ENCODE results near the gene MOB2.
"Not testable (repeated sequence)": the region's sequence is repeated elsewhere in the genome, so short reads cannot be mapped to it uniquely, and the experiment has no call there.

MOB2 gene

GRCh38 chr11:1439341-1439740 lies 47.2 kb downstream of the MOB2 start:
- no peak for DNase-seq

GRCh38 chr11:1438967-1439330 lies 47.6 kb downstream of the MOB2 start:
- DNase-seq, result no peak

GRCh38 chr11:1438261-1438966 lies 48.2 kb downstream of the MOB2 start:
- no peak for DNase-seq

- DNase-seq, result no peak
Observed at GRCh38 chr11:1437500-1437899, 49.1 kb downstream of the MOB2 start.

- DNase-seq, result no peak
Observed at GRCh38 chr11:1436468-1437039, 50.0 kb downstream of the MOB2 start.

- no peak for DNase-seq
Observed at GRCh38 chr11:1435820-1436467, 50.6 kb downstream of the MOB2 start.

- DNase-seq, result not testable (repeated sequence)
Observed at GRCh38 chr11:1435479-1435819, 51.1 kb downstream of the MOB2 start.

- DNase-seq, result no peak
Observed at GRCh38 chr11:1433977-1434640, 52.5 kb downstream of the MOB2 start.

GRCh38 chr11:1433568-1433967 lies 53.0 kb downstream of the MOB2 start:
- no peak for DNase-seq

- no peak for DNase-seq
Observed at GRCh38 chr11:1428762-1429316, 57.7 kb downstream of the MOB2 start.

- DNase-seq, result no peak
Observed at GRCh38 chr11:1425439-1425838, 61.1 kb downstream of the MOB2 start.

GRCh38 chr11:1425006-1425405 lies 61.6 kb downstream of the MOB2 start:
- DNase-seq, result no peak

GRCh38 chr11:1423406-1423805 lies 63.2 kb downstream of the MOB2 start:
- DNase-seq, result not testable (repeated sequence)

- no peak for DNase-seq
Observed at GRCh38 chr11:1422981-1423380, 63.6 kb downstream of the MOB2 start.

GRCh38 chr11:1422481-1422880 lies 64.1 kb downstream of the MOB2 start:
- no peak for DNase-seq

- DNase-seq, result no peak
Observed at GRCh38 chr11:1421291-1421690, 65.3 kb downstream of the MOB2 start.

- DNase-seq, result no peak
Observed at GRCh38 chr11:1419811-1420210, 66.8 kb downstream of the MOB2 start.
